Subcutaneous abdominal adipose tissue (tissue), 5 donors: ENCODE results near the gene WIPF2.
A peak's percentile ranks its signal among the peaks of the same experiment; 100 is the strongest.
"Not testable (repeated sequence)": the region's sequence is repeated elsewhere in the genome, so short reads cannot be mapped to it uniquely, and the experiment has no call there.

Experiments used
- H3K27ac ChIP-seq: one replicate; pipeline ENCODE4 v1.7.0; 2013; ENCODE audit warnings: low read depth, mild to moderate bottlenecking, inconsistent platforms, low read length, moderate library complexity
- H3K27me3 ChIP-seq, 5 donors: one replicate each; pipeline ENCODE4 v1.7.0; 2013; ENCODE audit warnings: low read length in 5 of 5, inconsistent platforms in 1 of 5; ENCODE audit not compliant: control insufficient read depth in 5 of 5, insufficient read depth in 4 of 5
- H3K36me3 ChIP-seq, 5 donors: one replicate each; pipeline ENCODE4 v1.7.0; 2013; ENCODE audit warnings: low read length in 5 of 5; ENCODE audit not compliant: control insufficient read depth in 5 of 5, insufficient read depth in 5 of 5
- H3K4me1 ChIP-seq, 5 donors: one replicate each; pipeline ENCODE4 v1.7.0; 2013; ENCODE audit warnings: low read length in 5 of 5, mild to moderate bottlenecking in 3 of 5, moderate library complexity in 1 of 5; ENCODE audit not compliant: control insufficient read depth in 5 of 5, insufficient read depth in 5 of 5
- H3K4me3 ChIP-seq, 5 donors: one replicate each; pipeline ENCODE4 v1.7.0; 2013; ENCODE audit warnings: low read length in 5 of 5, low read depth in 1 of 5
- H3K9ac ChIP-seq, 5 donors: one replicate each; pipeline ENCODE4 v1.7.0; 2013; ENCODE audit warnings: low read length in 5 of 5, mild to moderate bottlenecking in 4 of 5, moderate library complexity in 3 of 5
- H3K9me3 ChIP-seq, 5 donors: one replicate each; pipeline ENCODE4 v1.7.0; 2013; ENCODE audit warnings: low read length in 5 of 5; ENCODE audit not compliant: control insufficient read depth in 5 of 5
- donor health status: healthy.
- donor health status: healthy.
- donor health status: healthy.
- donor health status: healthy.
- donor health status: healthy.

WIPF2 gene

GRCh38 chr17:40303708-40304551 lies 84.8 kb downstream of the WIPF2 start:
- peaks cover 25 to 49% (median 47%) of the 10 kb centered on the region in 5 donors for H3K4me1 ChIP-seq
- no peaks in the 10 kb centered on the region for H3K9me3 ChIP-seq
- no peak overlapping the region for H3K4me3 ChIP-seq
- H3K27me3 ChIP-seq, result no peaks in the 10 kb centered on the region
- H3K27ac ChIP-seq, result peak overlapping the region; percentile 31
- H3K36me3 ChIP-seq, result no peaks in the 10 kb centered on the region
- H3K9ac ChIP-seq, result peak overlapping the region in 1 of 5 donors; percentile 10

GRCh38 chr17:40304552-40304863 lies 85.4 kb downstream of the WIPF2 start:
- peak overlapping the region; percentile 21 for H3K27ac ChIP-seq

GRCh38 chr17:40304866-40305265 lies 85.8 kb downstream of the WIPF2 start:
- not testable (repeated sequence) for H3K4me3 ChIP-seq, H3K27me3 ChIP-seq, H3K36me3 ChIP-seq, H3K9ac ChIP-seq, H3K27ac ChIP-seq, H3K9me3 ChIP-seq
- peaks cover 29 to 56% (median 54%) of the 10 kb centered on the region in 5 donors for H3K4me1 ChIP-seq

More at GRCh38 chr17:40304552-40304863, 85.4 kb downstream of the WIPF2 start:
- H3K4me3 ChIP-seq, H3K36me3 ChIP-seq, H3K27me3 ChIP-seq, H3K9ac ChIP-seq, H3K9me3 ChIP-seq: not testable (repeated sequence)
- peaks cover 27 to 53% (median 51%) of the 10 kb centered on the region in 5 donors for H3K4me1 ChIP-seq

- Histone ChIP-seq H3K4me1 (peaks cover 41 to 72% (median 69%) of the 10 kb centered on the region in 5 donors), H3K4me3 (no peak overlapping the region), H3K36me3 (no peaks in the 10 kb centered on the region), H3K9me3 (no peaks in the 10 kb centered on the region), H3K27me3 (no peaks in the 10 kb centered on the region), H3K9ac (peak overlapping the region in 1 of 5 donors; percentile 26), H3K27ac (peak overlapping the region; percentile 93)
These were observed 87.3 kb downstream of the WIPF2 start for GRCh38 chr17:40306395-40306794.

GRCh38 chr17:40307001-40307730 lies 88.1 kb downstream of the WIPF2 start:
- peaks cover 48 to 79% (median 77%) of the 10 kb centered on the region in 5 donors for H3K4me1 ChIP-seq
- peak overlapping the region in 1 of 5 donors; percentile 6 for H3K4me3 ChIP-seq
- H3K9ac ChIP-seq, result peak overlapping the region in 3 of 5 donors; percentile 13 to 62 (median 33)
- H3K27ac ChIP-seq, result peak overlapping the region; percentile 93
- no peaks in the 10 kb centered on the region for H3K36me3 ChIP-seq
- H3K9me3 ChIP-seq, result no peaks in the 10 kb centered on the region
- no peaks in the 10 kb centered on the region for H3K27me3 ChIP-seq

- Histone ChIP-seq H3K36me3 (no peaks in the 10 kb centered on the region), H3K27me3 (no peaks in the 10 kb centered on the region), H3K27ac (peak overlapping the region; percentile 93), H3K4me1 (peaks cover 52 to 86% (median 83%) of the 10 kb centered on the region in 5 donors), H3K9ac (peak overlapping the region in 3 of 5 donors; percentile 33 to 62 (median 53)), H3K4me3 (peak overlapping the region in 2 of 5 donors; percentile 6 to 46), H3K9me3 (no peaks in the 10 kb centered on the region)
These were observed 88.7 kb downstream of the WIPF2 start for GRCh38 chr17:40307740-40308239.

- Histone ChIP-seq H3K4me1 (peaks cover 50 to 86% (median 81%) of the 10 kb centered on the region in 5 donors), H3K9me3 (no peaks in the 10 kb centered on the region), H3K9ac (peak within 1 kb of the TSS; percentile 5 to 72 (median 68)), H3K36me3 (no peaks in the 10 kb centered on the region), H3K27ac (peak within 1 kb of the TSS; percentile 93), H3K27me3 (no peaks in the 10 kb centered on the region), H3K4me3 (peak within 1 kb of the TSS; percentile 63 to 78 (median 64))
These were observed 90.2 kb downstream of the WIPF2 start, which contains the start of gene RARA for GRCh38 chr17:40309031-40309948. Gene RARA, plus strand, starts transcription at chr17:40309180. Its CDS starts 22,039 bp downstream, at chr17:40331219.

GRCh38 chr17:40309949-40310510 lies 90.9 kb downstream of the WIPF2 start:
- peak overlapping the region; percentile 88 for H3K27ac ChIP-seq
- peak overlapping the region in 4 of 5 donors; percentile 63 to 78 (median 66) for H3K4me3 ChIP-seq
- peaks cover 48 to 86% (median 83%) of the 10 kb centered on the region in 5 donors for H3K4me1 ChIP-seq
- H3K9ac ChIP-seq, result peak overlapping the region in 3 of 5 donors; percentile 20 to 72 (median 54)
- no peaks in the 10 kb centered on the region for H3K27me3 ChIP-seq
- H3K36me3 ChIP-seq, result no peaks in the 10 kb centered on the region
- H3K9me3 ChIP-seq, result no peaks in the 10 kb centered on the region

GRCh38 chr17:40310882-40311391 lies 91.8 kb downstream of the WIPF2 start:
- Histone ChIP-seq H3K27ac (peak overlapping the region; percentile 88), H3K27me3 (no peaks in the 10 kb centered on the region), H3K4me3 (peak overlapping the region in 1 of 5 donors; percentile 9), H3K9ac (peak overlapping the region; percentile 23 to 72 (median 56)), H3K36me3 (no peaks in the 10 kb centered on the region), H3K4me1 (peaks cover 49 to 95% (median 91%) of the 10 kb centered on the region in 5 donors), H3K9me3 (no peaks in the 10 kb centered on the region)
